Right ventricle myocardium inferior (tissue), 1 donor: ENCODE data around the gene AIPL1. TPM values are rescaled to one million over a fixed set of nuclear protein-coding genes. Genes with fewer than 3 reads are reported as not detected.

Source experiments
- ATAC-seq: fragments of 200-7000 bp; cut with Tn5 transposase; one replicate; pipeline ENCODE4 v1.9.1; 2020; ENCODE audit warnings: mild to moderate bottlenecking, moderate library complexity
- DNase-seq: peaks from one replicate; pipeline ENCODE4 v3.0.0; 2021; ENCODE audit errors: missing footprints
- intact Hi-C: fragments of 100-400 bp; cut with DNase I; formaldehyde crosslinking; loops from one replicate; pipeline ENCODE4 v1.11.0; 2022
- total RNA-seq: library from RNA; stranded (reverse); fragmentation: NEBNext Ultra II Directional; extraction: Animal tissue kit (Norgen Biotek cat#: 25700); gene quantifications from one replicate; pipeline ENCODE4 v1.2.1, GENCODE V29; 2021
- donor health status: DM: no; HTN: yes; CAD: no; lungs with severe emphysema.

The AIPL1 gene
- total RNA-seq, 1 donor from 2014 or later = not detected

- ATAC-seq (no peak), DNase-seq (peak; percentile 45)
- intact Hi-C loops = no loop called here
Observed at GRCh38 chr17:6454495-6455320, 19.8 kb upstream of the AIPL1 start.

DNA sequence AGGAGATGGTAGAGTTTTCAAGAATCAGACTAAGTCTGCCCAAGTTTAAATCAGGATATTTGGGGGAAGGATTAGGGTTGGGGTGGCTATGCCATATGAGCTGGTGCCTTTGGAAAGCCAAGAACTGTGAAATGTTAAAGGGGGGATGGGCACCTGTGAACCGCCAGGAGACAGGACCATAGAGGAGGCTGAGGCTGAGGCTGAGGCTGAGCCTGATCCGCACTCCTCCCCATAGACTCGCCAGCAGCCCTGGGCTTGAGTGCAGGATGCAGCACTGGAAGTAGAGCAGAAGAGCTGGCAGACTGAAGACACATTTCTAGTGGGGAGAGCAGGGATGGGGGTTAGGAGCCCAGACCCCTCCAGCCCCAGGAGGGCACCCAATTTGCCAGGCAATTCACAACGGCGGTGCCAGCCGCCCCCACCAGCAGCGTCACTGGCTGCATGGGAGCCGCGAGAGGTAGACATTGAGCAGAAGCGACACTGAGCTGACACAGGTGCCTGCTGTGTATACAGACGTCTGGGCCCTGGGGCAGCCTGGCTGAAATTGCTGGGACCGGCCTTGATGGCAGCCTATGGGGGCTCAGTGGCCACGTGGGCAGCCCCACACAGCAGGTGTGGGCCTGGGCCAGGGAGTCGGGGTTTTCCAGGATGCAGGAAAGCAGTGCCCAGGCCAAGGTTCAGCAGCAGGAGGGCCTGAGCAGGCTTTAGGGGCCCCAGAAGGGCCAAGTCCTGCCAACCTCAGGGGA, 18.5 kb upstream of the AIPL1 start:
- DNase-seq = peak; percentile 55
- ATAC-seq = no peak
- intact Hi-C loops = no loop called here

- ATAC-seq (no peak), DNase-seq (no peak)
- intact Hi-C loops = no loop called here
Observed at GRCh38 chr17:6452471-6453266, 17.7 kb upstream of the AIPL1 start.

GRCh38 chr17:6450926-6451832, 16.3 kb upstream of the AIPL1 start:
- intact Hi-C loops = no loop called here

GRCh38 chr17:6449307-6449706, 14.4 kb upstream of the AIPL1 start:
- ATAC-seq (no peak), DNase-seq (no peak)
- intact Hi-C loops = no loop called here

More at GRCh38 chr17:6450926-6451832, 16.3 kb upstream of the AIPL1 start:
- ATAC-seq = no peak
- DNase-seq = peak; percentile 4

- intact Hi-C loops = no loop called here
- DNase-seq (peak; percentile 33), ATAC-seq (no peak)
Observed at GRCh38 chr17:6448473-6448872, 13.6 kb upstream of the AIPL1 start.

DNA sequence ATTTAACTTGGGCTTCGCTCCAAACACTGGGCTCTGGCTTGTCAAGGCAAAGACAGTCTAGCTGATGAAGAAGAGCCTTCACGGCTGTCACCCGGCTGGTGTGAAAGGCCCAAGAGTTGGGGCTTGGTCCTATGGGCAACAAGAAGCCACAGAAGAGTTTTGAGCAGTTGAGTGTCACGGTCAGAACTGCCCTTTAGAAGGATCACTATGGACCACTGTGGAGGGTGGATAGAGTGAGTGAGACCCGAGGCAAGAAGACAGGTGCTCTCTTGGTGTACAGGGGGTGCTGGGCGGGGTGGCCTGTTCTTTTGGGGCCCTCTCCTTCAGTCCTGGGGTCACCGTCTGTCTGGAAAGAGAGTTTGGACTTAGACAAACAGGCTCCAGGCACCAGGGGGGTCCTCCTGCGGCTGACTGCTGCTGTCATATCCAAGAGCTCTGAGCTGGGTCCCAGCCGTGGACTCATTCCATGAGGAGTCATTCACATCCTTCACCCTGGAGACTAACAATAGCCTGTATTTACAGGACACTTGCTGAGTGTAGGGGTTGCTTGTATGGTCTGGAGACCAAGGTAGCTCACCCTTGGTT, 11.7 kb upstream of the AIPL1 start:
- intact Hi-C loops = no loop called here
- peak; percentile 28 for DNase-seq
- no peak for ATAC-seq

DNA sequence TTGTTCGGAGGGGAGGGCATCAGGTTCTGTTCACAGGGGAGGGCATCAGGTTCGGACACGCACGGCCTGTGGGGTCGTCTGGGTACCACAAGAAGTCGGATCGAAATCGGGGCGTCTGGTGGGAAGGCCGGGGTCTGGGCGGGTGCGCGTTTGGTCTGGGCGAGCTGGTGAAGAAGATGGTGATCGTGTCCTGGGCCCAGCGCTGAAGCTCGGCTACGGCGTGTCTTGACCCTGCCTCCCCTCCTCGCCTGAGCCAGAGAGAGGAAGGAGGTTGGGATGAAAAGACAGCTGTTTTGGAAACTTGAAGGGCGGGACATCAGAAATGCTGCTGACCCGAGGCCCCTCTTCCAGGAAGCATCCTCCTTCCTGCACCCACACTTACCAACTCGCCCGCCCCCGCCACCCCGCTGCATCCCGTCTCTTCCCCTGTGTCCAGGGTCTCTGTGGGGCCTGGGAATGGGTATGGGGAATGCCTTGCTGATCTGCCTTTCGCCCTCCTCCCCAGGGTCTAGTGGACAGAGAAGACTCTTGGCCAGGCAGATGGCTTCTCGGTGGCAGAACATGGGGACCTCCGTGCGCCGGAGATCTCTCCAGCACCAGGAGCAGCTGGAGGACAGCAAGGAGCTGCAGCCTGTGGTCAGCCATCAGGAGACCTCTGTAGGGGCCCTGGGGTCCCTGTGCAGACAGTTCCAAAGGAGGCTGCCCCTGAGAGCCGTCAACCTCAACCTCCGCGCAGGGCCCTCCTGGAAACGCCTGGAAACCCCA, 9.8 kb upstream of the AIPL1 start:
- ATAC-seq (no peak), DNase-seq (no peak)
- intact Hi-C loops = no loop called here

DNA sequence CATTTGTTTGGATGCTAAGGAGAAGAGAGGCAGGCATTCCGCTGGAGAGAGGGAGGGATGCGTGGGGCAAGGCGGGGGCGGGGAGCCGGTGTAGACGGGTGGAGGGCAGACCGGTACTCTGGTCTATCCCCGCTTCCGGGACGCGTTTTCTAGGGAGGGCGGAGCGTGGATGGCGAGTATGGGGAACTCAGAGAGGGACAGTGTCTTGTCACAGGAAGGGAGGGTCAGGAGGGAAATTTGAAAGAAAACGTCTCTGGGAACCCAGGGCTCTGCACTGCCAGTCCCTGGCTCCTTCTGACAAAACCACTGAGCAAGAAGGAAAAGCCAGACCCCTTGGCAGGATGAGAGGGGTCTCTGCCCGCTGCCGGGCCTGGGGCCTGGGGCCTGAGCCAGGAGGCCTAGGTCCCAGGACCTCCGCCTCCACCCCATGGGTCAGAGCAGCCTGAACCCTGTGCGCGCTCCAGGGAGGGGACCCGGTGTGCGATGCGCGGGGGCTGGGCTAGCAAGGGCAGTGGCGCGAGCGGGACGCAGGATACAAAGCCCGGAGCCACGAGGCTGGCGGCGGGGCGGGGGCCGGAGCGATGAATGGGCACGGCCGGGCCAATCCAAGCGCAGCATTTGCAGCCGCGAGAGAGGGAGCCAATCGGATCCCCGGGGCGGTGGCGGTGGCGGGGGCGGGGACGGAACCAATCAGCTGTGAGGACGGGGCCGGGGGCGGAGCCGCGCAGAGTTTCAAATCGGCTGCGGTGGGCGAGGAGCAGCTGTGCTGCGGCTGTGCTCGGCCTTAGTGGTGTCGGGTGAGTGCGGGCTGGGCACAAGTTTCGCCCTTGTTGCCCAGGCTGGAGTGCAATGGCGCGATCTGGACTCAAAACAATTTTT, 9.0 kb upstream of the AIPL1 start, which contains the start of gene PIMREG:
TSS of gene PIMREG (plus strand) at position 764 of the 879 bp plus-strand sequence. CDS start 656 bp downstream, outside the sequence.
- DNase-seq (peak; percentile 97), ATAC-seq (peak; percentile 98)
- intact Hi-C loops = no loop called here

DNA sequence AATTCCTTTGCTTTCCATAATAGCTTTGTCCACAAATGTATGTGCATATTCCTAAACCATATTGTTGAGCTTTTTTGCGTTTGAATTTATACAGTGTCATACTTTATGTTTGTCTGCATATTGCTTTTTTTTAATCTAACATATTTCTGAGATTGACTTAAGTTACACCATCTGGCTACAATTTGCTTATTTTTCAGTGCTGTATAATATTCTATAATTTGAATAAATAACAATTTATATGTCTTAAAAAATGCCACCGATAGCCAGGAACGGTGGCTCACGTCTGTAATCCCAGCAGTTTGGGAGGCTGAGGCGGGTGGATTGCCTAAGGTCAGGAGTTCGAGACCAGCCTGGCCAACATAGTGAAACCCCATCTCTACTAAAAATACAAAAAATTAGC, 7.9 kb upstream of the AIPL1 start:
- intact Hi-C loops = no loop called here
- ATAC-seq (no peak), DNase-seq (no peak)

- intact Hi-C loops = loop anchor here (5.0 kb wide), 1 partner anchor 853 kb away; no protein-coding TSS in a partner anchor
- ATAC-seq (no peak), DNase-seq (no peak)
Observed at GRCh38 chr17:6439951-6440350, 5.0 kb upstream of the AIPL1 start.

- intact Hi-C loops = loop anchor here (5.0 kb wide), 1 partner anchor 851 kb away; no protein-coding TSS in a partner anchor
- ATAC-seq (no peak), DNase-seq (no peak)
Observed at GRCh38 chr17:6437956-6438355, 3.0 kb upstream of the AIPL1 start.

DNA sequence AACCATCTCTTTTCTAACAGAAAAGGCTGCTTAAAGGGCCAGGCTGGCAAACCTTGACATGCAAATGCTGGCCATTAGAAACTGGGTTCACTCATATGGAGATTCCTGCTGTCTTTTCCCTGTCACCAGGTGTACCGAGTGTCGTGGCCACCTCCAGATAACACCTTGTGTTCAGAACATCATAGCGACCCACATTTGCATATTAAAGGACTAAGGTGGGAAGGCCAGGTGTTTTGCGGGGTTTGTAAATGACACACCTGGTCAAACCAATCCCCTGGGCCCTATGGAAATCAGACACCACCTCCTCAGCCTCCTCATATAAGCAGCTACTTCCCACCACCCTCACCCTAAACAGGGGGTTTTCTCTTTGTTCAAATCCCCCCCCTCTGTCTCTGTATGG, 2.5 kb upstream of the AIPL1 start:
- intact Hi-C loops = loop anchor here (5.0 kb wide), 1 partner anchor 850 kb away; no protein-coding TSS in a partner anchor
- no peak for ATAC-seq
- DNase-seq = no peak

DNA sequence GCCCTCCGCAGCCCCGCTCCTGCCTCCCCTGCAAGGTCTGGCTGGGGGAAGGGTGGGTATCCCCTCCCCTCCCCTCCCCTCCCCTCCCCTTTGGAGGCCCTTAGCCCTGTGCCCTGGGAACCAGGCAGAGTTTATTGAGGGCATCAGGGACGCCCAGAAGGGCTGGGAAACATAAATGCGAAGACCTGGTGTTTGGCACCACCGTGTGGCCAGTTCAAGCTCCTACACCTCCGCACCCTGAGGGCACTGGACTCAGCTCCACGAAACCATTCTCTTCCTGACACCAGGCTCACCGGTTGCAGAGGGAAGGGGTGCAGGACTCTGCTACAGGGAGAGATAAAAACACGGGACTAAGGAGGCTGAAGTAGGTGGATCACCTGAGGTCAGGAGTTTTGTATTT, 1.0 kb upstream of the AIPL1 start:
- intact Hi-C loops = loop anchor here (5.0 kb wide), 1 partner anchor 849 kb away; no protein-coding TSS in a partner anchor
- peak; percentile 76 for ATAC-seq
- no peak for DNase-seq

DNA sequence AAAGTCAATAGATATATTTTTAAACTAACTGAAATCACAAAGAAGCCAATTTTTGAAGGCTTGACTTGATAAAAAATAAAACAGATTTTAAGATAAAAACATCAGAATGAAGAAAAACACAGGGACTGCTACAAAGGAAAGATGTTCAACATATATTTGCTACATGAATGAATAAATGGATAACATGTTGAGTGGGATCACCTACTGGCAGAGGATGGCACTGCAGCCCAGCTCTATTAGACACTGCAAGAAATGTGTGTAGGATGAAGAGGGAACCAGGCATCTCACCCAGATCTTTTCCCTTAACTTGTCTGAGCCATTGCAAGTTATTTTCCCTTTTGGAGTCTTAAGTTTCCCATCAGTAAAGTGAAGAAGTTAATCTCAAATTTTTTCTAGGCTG, 4.2 kb downstream of the AIPL1 start:
- DNase-seq = no peak
- ATAC-seq = no peak
- intact Hi-C loops = no loop called here

- DNase-seq = peak; percentile 57
- no peak for ATAC-seq
- intact Hi-C loops = no loop called here
Observed at GRCh38 chr17:6429266-6429665, 5.7 kb downstream of the AIPL1 start.
